B cell (primary cell): ENCODE measurements around the gene AGAP1. TPM values are rescaled to one million over a fixed set of nuclear protein-coding genes. Genes with fewer than 3 reads are reported as not detected.

Experiments used
- ATAC-seq: fragments of 200-7000 bp; cut with Tn5 transposase; one replicate; pipeline ENCODE4 v1.10.0; 2021; ENCODE audit warnings: low read depth, mild to moderate bottlenecking, moderate number of reproducible peaks, moderate library complexity
- CTCF ChIA-PET: fragments of 350-600 bp; sonication (Branson Sonifier 250); formaldehyde crosslinking; loops from one replicate; lab custom pipeline; 2021; ENCODE audit warnings: antibody characterized with exemption, inconsistent platforms; lab: Charles Lee
- POLR2A ChIA-PET: fragments of 350-600 bp; sonication (Branson Sonifier 250); formaldehyde crosslinking; loops from one replicate; lab custom pipeline; 2021; ENCODE audit warnings: antibody characterized with exemption; lab: Charles Lee
- DNase-seq: peaks from one replicate; pipeline ENCODE4 v3.0.0; 2013
- H2AFZ ChIP-seq: 2 replicates; pipeline ENCODE4 v1.6.1; 2012; ENCODE audit warnings: mild to moderate bottlenecking, low read depth, low read length; ENCODE audit not compliant: insufficient read depth, poor library complexity, severe bottlenecking
- H3K27ac ChIP-seq, 2 donors: 1 replicate in 1 of 2; 2 replicates in 1 of 2; pipeline ENCODE4 v1.5.1; 2012 to 2013; ENCODE audit warnings: low read length in 2 of 2, mild to moderate bottlenecking in 2 of 2, moderate library complexity in 1 of 2
- H3K27me3 ChIP-seq, 4 experiments: fragments of 200-600 bp in 1 of 4; sonication (generic) in 1 of 4; replicated peaks in 1 of 4; 1 replicate in 2 of 4; 2 replicates in 2 of 4; pipeline versions ENCODE4 v1.6.1 to v1.7.0; 2013 to 2016; ENCODE audit warnings: low read length in 3 of 4, mild to moderate bottlenecking in 2 of 4, mixed read lengths in 1 of 4, moderate library complexity in 1 of 4; ENCODE audit not compliant: insufficient read depth in 4 of 4, control insufficient read depth in 3 of 4; ENCODE audit errors: control extremely low read depth in 1 of 4
- H3K36me3 ChIP-seq, 2 experiments: replicated peaks in 1 of 2; 1 replicate in 1 of 2; 2 replicates in 1 of 2; pipeline versions ENCODE4 v1.6.1 to v1.7.1; 2013; ENCODE audit warnings: low read length in 1 of 2; ENCODE audit not compliant: insufficient read depth in 2 of 2, control insufficient read depth in 1 of 2; ENCODE audit errors: control extremely low read depth in 1 of 2, extremely low read depth in 1 of 2
- H3K4me1 ChIP-seq, 2 donors: fragments of 200-600 bp in 1 of 2; sonication (generic) in 1 of 2; 1 replicate in 1 of 2; 2 replicates in 1 of 2; pipeline versions ENCODE4 v1.5.1 to v1.6.1; 2013 to 2017; ENCODE audit warnings: low read length in 2 of 2; ENCODE audit not compliant: control insufficient read depth in 2 of 2, insufficient read depth in 2 of 2
- H3K4me2 ChIP-seq: replicated peaks from 2 replicates; pipeline ENCODE3; 2012; ENCODE audit warnings: mild to moderate bottlenecking, low read depth, low read length; ENCODE audit not compliant: poor library complexity, severe bottlenecking
- H3K4me3 ChIP-seq, 5 experiments: fragments of 200-600 bp in 1 of 5; sonication (generic) in 1 of 5; 1 replicate in 3 of 5; 2 replicates in 2 of 5; pipeline versions ENCODE4 v1.5.1 to v1.7.0; 2011 to 2016; ENCODE audit warnings: low read length in 4 of 5, mild to moderate bottlenecking in 4 of 5, low read depth in 2 of 5, control low read depth in 1 of 5, moderate library complexity in 1 of 5; ENCODE audit not compliant: insufficient read depth in 1 of 5; ENCODE audit errors: control extremely low read depth in 1 of 5, extremely low read depth in 1 of 5
- H3K79me2 ChIP-seq: fragments of 200-600 bp; sonication (generic); one replicate; pipeline ENCODE4 v1.6.0; 2016; ENCODE audit warnings: low read length; ENCODE audit not compliant: control insufficient read depth, insufficient read depth
- H3K9ac ChIP-seq: fragments of 200-600 bp; sonication (generic); 2 replicates; pipeline ENCODE4 v1.6.1; 2017; ENCODE audit warnings: mild to moderate bottlenecking, low read length, moderate library complexity
- H3K9me3 ChIP-seq, 3 donors: one replicate each; pipeline versions ENCODE4 v1.6.1 to v1.7.1; 2013; ENCODE audit warnings: low read length in 2 of 3; ENCODE audit not compliant: control insufficient read depth in 2 of 3, insufficient read depth in 1 of 3; ENCODE audit errors: control extremely low read depth in 1 of 3
- H4K20me1 ChIP-seq: 2 replicates; pipeline ENCODE4 v1.6.0; 2012; ENCODE audit warnings: mild to moderate bottlenecking, low read length; ENCODE audit not compliant: insufficient read depth, control insufficient read depth, poor library complexity, severe bottlenecking
- H3K27ac Mint-ChIP-seq: one replicate; pipeline ENCODE4 v1.8.0; 2021; ENCODE audit warnings: mixed read lengths
- H3K27me3 Mint-ChIP-seq: one replicate; pipeline ENCODE4 v1.8.0; 2021; ENCODE audit warnings: mixed read lengths
- H3K4me1 Mint-ChIP-seq: one replicate; pipeline ENCODE4 v1.8.0; 2021; ENCODE audit warnings: mixed read lengths
- H3K4me3 Mint-ChIP-seq: one replicate; pipeline ENCODE4 v1.8.0; 2021; ENCODE audit warnings: mixed read lengths
- H3K9me3 Mint-ChIP-seq: one replicate; pipeline ENCODE4 v1.8.0; 2022; ENCODE audit warnings: mixed read lengths; ENCODE audit not compliant: insufficient read depth
- EZH2 ChIP-seq: IDR thresholded peaks from 2 replicates; pipeline ENCODE4 v1.6.1; 2012; ENCODE audit warnings: borderline replicate concordance, low read depth, mild to moderate bottlenecking, moderate library complexity, low read length; ENCODE audit not compliant: insufficient read depth, poor library complexity, severe bottlenecking
- WGBS: methylation state at CpG from one replicate; pipeline ENCODE4 v1.1.5; 2013; ENCODE audit warnings: missing lambda C conversion rate; ENCODE audit not compliant: insufficient coverage; 5-methylcytosine and 5-hydroxymethylcytosine counted together
- intact Hi-C: fragments of 100-400 bp; cut with micrococcal nuclease; formaldehyde crosslinking; loops from one replicate; pipeline ENCODE4 v1.10.0; 2022
- polyA plus RNA-seq: library from polyadenylated mRNA; depleted of rRNA; stranded (reverse); fragments of >200 nt; gene quantifications from 2 replicates; pipeline ENCODE4 v1.2.3, GENCODE V29; 2012
- total RNA-seq, 2 donors: library from RNA; stranded (reverse); fragments of 120-200 nt in 1 of 2; gene quantifications; 1 replicate in 1 of 2; 2 replicates in 1 of 2; pipeline versions ENCODE4 v1.2.3 to v1.2.4, GENCODE V29; 2013 to 2022
- TF ChIP-seq, protein P1 (sequence below): fragments of 200-600 bp; IDR thresholded peaks from one replicate; pipeline ENCODE4 v1.8.0; 2022; ENCODE audit warnings: antibody characterized with exemption, mild to moderate bottlenecking

AGAP1 gene
- total and polyA plus RNA-seq, 2 donors (not counting 1 experiment from before 2014, with no cell fraction given): 0.01 TPM; not detected in 1

DNA sequence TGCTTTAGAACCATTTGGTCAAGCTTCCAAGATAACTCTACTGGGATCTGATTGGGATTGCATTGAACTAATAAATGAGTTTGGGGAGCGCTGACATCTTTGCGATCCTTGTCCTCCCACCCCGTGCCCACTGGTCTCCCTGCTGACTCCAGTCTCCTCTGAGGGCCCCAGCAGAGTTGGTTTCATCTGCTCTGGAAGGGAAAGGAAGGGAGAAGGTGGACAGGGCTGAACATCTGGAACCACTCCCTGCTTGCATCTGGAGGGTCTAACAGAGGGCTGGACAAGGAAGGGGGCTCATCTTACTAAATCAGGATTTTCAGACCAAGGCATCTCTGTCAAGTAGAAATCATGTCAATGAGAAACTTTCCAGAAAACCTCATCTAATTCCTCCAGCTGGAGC, 661.6 kb downstream of the AGAP1 start:
- TF ChIP-seq, protein P1, sequence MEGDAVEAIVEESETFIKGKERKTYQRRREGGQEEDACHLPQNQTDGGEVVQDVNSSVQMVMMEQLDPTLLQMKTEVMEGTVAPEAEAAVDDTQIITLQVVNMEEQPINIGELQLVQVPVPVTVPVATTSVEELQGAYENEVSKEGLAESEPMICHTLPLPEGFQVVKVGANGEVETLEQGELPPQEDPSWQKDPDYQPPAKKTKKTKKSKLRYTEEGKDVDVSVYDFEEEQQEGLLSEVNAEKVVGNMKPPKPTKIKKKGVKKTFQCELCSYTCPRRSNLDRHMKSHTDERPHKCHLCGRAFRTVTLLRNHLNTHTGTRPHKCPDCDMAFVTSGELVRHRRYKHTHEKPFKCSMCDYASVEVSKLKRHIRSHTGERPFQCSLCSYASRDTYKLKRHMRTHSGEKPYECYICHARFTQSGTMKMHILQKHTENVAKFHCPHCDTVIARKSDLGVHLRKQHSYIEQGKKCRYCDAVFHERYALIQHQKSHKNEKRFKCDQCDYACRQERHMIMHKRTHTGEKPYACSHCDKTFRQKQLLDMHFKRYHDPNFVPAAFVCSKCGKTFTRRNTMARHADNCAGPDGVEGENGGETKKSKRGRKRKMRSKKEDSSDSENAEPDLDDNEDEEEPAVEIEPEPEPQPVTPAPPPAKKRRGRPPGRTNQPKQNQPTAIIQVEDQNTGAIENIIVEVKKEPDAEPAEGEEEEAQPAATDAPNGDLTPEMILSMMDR: no peak
- no peak for TF ChIP-seq EZH2
- intact Hi-C loops: no loop called here
- no peaks in the 10 kb centered on the region for H3K4me1 ChIP-seq
- Mint-ChIP-seq H3K27ac (no peak overlapping the region), H3K27me3 (peaks cover 22% of the 10 kb centered on the region), H3K4me1 (no peaks in the 10 kb centered on the region), H3K9me3 (peaks cover 6% of the 10 kb centered on the region), H3K4me3 (no peak overlapping the region)
- H3K9ac ChIP-seq: no peak overlapping the region
- H3K79me2 ChIP-seq: no peaks in the 10 kb centered on the region
- ATAC-seq: no peak
- H3K27me3 ChIP-seq: peaks cover 0 to 18% (median 0%) of the 10 kb centered on the region in 4 experiments
- POLR2A ChIA-PET: no interaction called here
- H3K4me2 ChIP-seq: no peak overlapping the region
- CTCF ChIA-PET: no interaction called here
- 83% methylated on average over 3 of the region's 3 CpGs for WGBS
- H3K36me3 ChIP-seq: no peaks in the 10 kb centered on the region
- H2AFZ ChIP-seq: no peak overlapping the region
- H4K20me1 ChIP-seq: no peaks in the 10 kb centered on the region
- no peak for DNase-seq
- H3K4me3 ChIP-seq: no peak overlapping the region
- H3K9me3 ChIP-seq: peaks cover 3 to 36% (median 5%) of the 10 kb centered on the region in 3 donors
- no peak overlapping the region for H3K27ac ChIP-seq

DNA sequence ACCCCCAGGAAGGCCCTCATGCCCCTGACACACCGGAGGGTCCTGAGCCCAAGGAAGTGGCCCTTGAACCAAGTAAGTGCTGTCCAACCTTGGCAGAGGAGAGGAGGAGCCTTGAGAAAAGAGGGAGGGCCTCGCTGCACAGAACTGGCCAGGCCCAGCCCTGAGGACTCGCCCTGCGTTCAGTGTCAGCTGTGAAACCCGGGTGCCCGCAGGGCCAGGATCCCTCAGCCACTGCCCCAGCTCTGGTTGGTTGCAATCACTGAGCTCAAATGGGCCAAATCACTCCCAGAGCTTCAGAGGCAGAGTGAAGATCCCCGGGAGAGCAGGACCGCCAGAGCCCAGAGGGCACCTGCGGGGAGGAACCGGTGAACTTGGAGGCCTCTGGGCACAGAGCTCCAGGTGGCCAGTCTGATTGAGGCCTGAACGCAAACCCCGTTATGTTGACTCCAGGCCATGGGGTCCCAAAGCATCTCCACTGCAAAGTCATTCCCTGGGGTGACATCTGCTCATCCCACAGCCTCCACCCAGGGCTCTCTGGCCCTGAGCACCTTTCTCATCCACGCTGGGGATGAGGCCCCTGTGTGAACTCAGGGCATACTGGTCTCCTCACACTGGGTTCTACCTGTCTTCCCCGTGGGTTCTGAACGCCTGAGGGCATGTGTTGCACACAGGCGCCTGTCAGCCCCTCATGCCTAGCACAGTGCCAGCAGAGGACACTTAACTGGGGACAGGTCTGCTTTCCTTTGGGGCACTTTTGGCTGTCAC, 662.4 kb downstream of the AGAP1 start:
- no peak for DNase-seq
- Histone ChIP-seq H3K4me1 (no peaks in the 10 kb centered on the region), H3K4me3 (no peak overlapping the region), H4K20me1 (no peaks in the 10 kb centered on the region), H3K4me2 (no peak overlapping the region), H3K79me2 (no peaks in the 10 kb centered on the region), H3K36me3 (no peaks in the 10 kb centered on the region), H2AFZ (no peak overlapping the region), H3K27me3 (peaks cover 0 to 24% (median under 1%) of the 10 kb centered on the region in 4 experiments), H3K9ac (no peak overlapping the region), H3K27ac (no peak overlapping the region), H3K9me3 (peaks cover 0 to 33% (median 5%) of the 10 kb centered on the region in 3 donors)
- Mint-ChIP-seq H3K27me3 (peaks cover 25% of the 10 kb centered on the region), H3K4me3 (no peak overlapping the region), H3K27ac (no peak overlapping the region), H3K4me1 (no peaks in the 10 kb centered on the region), H3K9me3 (peaks cover 5% of the 10 kb centered on the region)
- no peak for TF ChIP-seq EZH2
- TF ChIP-seq, protein P1: no peak
- WGBS: 87% methylated on average over 16 of the region's 16 CpGs
- CTCF ChIA-PET: no interaction called here
- intact Hi-C loops: no loop called here
- POLR2A ChIA-PET: no interaction called here
- no peak for ATAC-seq
